ENCODE results near the gene ALLC. TPM values are rescaled to one million over a fixed set of nuclear protein-coding genes. Genes with fewer than 3 reads are reported as not detected.
A peak's percentile ranks its signal among the peaks of the same experiment; 100 is the strongest.
"Not testable (repeated sequence)": the region's sequence is repeated elsewhere in the genome, so short reads cannot be mapped to it uniquely, and the experiment has no call there.

ALLC gene
- total and polyA plus RNA-seq, 7 donors: not detected

- no peak overlapping the region for H3K4me3 ChIP-seq
- H3K4me1 ChIP-seq: peaks cover 0 to 11% (median 9%) of the 10 kb centered on the region in 4 donors
- H3K27ac ChIP-seq: no peak overlapping the region
- intact Hi-C loops (cut with DNase I): no loop called here
- 85 to 86% methylated on average over 28 of the region's 28 CpGs for whole genome bisulfite sequencing, 2 donors
- no peaks in the 10 kb centered on the region for H3K27me3 ChIP-seq
- no peaks in the 10 kb centered on the region for H3K9me3 ChIP-seq
- TF ChIP-seq EP300 (IDR thresholded peaks at IDR 0.05) (no peak), CTCF (IDR thresholded peaks at IDR 0.05) (no peak), POLR2A (IDR thresholded peaks at IDR 0.05) (no peak), POLR2AphosphoS5 (IDR thresholded peaks at IDR 0.05) (no peak)
- no peak for DNase-seq
- no peaks in the 10 kb centered on the region for H3K36me3 ChIP-seq
These were observed 1.9 kb upstream of the ALLC start for GRCh38 chr2:3655871-3656761.

GRCh38 chr2:3656762-3657721 lies 958 bp upstream of the ALLC start:
- TF ChIP-seq POLR2A (IDR thresholded peaks at IDR 0.05) (no peak), EP300 (IDR thresholded peaks at IDR 0.05) (no peak), POLR2AphosphoS5 (IDR thresholded peaks at IDR 0.05) (no peak), CTCF (IDR thresholded peaks at IDR 0.05) (no peak)
- 70 to 72% methylated on average over 36 of the region's 36 CpGs for WGBS, 2 donors
- Histone ChIP-seq H3K4me1 (peaks cover 0 to 3% (median 2%) of the 10 kb centered on the region in 4 donors), H3K27ac (no peak overlapping the region), H3K9me3 (no peaks in the 10 kb centered on the region), H3K36me3 (no peaks in the 10 kb centered on the region), H3K27me3 (no peaks in the 10 kb centered on the region), H3K4me3 (no peak overlapping the region)
- intact Hi-C loops (cut with DNase I): no loop called here
- no peak for DNase-seq

GRCh38 chr2:3659447-3660432 lies 1.7 kb downstream of the ALLC start:
- intact Hi-C loops (cut with DNase I): no loop called here
- DNase-seq: peak; percentile 51
- no peaks in the 10 kb centered on the region for H3K36me3 ChIP-seq
- no peaks in the 10 kb centered on the region for H3K9me3 ChIP-seq
- TF ChIP-seq POLR2AphosphoS5 (IDR thresholded peaks at IDR 0.05) (no peak), POLR2A (IDR thresholded peaks at IDR 0.05) (no peak), EP300 (IDR thresholded peaks at IDR 0.05) (no peak), CTCF (IDR thresholded peaks at IDR 0.05) (no peak)
- no peaks in the 10 kb centered on the region for H3K4me1 ChIP-seq
- H3K27me3 ChIP-seq: no peaks in the 10 kb centered on the region
- H3K27ac ChIP-seq: peak overlapping the region in 1 of 4 donors; percentile 23
- no peak overlapping the region for H3K4me3 ChIP-seq
- 77 to 82% methylated on average over 26 of the region's 26 CpGs for WGBS, 2 donors

- DNase-seq; H3K4me3 ChIP-seq; intact Hi-C loops (cut with DNase I); H3K36me3 ChIP-seq; H3K9me3 ChIP-seq; H3K27ac ChIP-seq; H3K4me1 ChIP-seq; H3K27me3 ChIP-seq: not testable (repeated sequence)
- WGBS, 2 donors: 46 to 77% methylated on average over 7 of the region's 7 CpGs
These were observed 2.6 kb downstream of the ALLC start for GRCh38 chr2:3660640-3661039.
